Kidney glomerular epithelial cell (primary cell): ENCODE measurements around the gene SOWAHB.
"Not testable (repeated sequence)": the region's sequence is repeated elsewhere in the genome, so short reads cannot be mapped to it uniquely, and the experiment has no call there.

Experiments
- DNase-seq: peaks from one replicate; lab custom pipeline; 2025; lab: John Stamatoyannopoulos, UW

Gene SOWAHB

DNA sequence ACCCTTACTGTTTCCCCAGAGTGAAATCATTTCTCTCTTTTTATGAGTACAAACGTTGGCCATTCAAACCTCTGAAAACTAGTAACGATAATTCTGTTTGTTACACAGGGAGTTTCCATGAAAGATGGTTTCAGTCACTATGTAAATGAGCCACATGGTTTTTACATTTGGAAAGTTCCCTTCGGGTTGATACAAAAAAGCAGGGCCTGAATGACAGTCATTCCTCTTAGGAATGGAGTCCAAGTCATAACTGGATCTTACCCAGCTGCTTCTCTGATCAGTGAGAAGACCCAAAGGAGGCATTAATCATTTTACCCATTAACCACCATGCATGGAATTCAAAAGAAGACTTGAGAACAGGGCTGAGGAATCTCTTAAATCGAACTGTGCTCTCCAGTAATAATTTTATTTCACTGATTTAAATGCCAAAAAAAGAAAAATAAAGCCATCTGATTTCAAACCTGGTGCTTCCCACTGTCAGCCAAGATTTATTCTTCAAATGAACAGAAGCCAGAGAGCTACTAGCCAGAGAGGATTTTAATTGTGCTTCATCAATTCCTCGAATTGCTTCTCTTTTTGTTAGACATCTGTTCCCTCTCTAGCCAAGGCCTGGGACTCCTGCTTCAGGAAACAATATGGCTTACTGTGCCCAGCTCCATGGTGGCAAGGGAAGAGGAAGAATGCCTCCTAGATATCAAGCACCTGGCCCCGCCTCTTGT lies 3.2 kb downstream of the SOWAHB start:
- DNase-seq, result no peak

DNA sequence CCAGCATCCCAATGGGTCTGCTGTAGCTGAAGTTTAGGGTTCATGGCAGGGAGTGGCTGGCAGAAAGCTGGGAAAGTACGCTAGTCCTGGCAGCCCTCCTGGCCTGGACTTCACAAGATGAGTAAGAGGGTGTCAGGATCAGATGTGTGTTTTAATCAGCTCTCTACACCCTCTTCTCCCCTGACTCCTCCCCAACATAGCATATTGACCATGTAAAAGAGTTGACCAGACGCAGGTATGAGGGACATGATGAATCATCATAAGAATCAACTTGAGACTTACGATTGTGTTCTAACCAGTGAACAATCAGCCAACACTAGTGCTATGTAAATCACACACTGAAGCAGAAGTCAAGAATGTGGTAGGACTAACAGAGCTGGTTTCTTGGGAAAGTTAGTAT lies 5.3 kb downstream of the SOWAHB start:
- no peak for DNase-seq

DNA sequence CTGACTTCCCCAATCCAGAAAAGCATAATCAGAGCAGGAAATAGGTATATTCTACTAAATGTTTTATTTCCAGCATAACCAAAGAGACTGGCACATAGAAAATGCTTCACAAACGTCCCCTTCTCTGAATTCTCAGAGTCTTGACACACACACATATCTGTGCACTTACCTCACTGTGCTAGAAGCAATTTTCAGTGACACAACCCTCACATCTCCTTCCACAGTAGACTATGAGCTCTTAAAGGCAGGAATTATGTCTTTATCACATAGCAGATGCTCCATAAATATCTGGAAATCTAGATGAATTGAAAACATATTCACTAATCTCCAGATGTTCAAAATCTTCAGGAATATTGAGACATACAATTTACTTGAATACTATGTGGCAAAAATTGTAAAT lies 5.9 kb downstream of the SOWAHB start:
- DNase-seq, result no peak

DNA sequence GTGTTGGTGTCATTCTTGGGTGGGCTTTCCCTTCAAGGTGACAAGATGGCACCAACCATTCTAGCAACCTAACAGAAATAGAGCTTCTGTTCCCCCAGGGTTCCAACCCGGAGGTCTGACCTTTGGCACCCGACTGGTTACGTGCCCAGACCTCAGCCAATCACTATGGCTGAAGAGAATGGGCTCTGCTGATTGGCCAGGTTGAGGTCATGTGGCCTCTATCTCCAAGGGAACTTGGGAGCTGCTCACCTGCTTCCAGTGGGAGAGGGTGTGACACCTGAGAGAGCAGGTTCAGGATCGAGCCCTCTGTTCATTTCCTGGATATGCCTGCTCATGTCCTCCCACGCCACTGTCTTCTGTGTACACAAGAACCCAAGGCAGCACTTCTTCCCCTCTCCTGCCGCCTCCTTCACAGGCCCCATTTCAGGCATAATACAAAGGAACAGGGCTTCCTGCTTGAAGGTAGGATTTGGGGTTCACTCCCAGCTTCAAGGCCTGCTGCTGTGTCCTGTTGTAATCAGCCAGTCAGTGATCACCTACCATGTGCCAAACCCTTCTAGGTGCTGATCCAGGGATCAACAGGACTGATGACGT lies 11.0 kb downstream of the SOWAHB start:
- no peak for DNase-seq

DNA sequence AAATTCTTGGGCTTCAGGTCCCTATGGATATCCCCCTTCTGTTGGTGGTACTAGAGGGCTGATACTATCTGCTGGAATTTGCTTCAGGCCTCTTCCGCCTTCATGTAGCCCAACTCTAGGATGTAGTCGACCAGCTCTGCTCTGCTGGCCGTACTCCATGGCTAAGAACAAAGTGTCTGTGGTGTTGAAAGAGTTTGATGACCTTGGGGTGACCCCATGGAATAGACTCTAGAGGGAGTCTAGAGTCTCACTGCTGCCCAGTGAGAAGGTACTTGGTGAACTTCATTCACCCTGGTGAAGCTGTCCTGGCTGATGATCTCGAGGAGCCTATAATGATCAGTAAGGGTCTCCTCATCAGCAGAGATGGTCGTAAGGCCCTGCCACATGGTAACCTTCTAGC lies 11.7 kb downstream of the SOWAHB start:
- DNase-seq, result no peak

DNA sequence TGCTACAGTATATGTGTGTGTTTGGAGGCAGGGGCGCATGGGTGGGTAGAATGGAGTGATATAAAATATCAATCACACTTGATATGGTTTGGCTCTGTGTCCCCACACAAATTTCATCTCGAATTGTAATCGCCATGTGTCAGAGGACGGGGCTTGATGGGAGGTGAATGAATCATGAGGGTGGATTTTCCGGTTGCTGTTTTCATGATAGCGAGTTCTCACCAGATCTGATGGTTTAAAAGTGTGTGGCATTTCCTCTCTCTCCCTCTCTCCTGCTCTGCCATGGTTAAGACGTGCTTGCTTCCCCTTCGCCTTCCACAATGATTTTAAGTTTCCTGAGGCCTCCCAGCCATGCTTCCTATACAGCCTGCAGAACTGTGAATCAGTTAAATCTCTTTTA lies 14.8 kb downstream of the SOWAHB start:
- no peak for DNase-seq

DNA sequence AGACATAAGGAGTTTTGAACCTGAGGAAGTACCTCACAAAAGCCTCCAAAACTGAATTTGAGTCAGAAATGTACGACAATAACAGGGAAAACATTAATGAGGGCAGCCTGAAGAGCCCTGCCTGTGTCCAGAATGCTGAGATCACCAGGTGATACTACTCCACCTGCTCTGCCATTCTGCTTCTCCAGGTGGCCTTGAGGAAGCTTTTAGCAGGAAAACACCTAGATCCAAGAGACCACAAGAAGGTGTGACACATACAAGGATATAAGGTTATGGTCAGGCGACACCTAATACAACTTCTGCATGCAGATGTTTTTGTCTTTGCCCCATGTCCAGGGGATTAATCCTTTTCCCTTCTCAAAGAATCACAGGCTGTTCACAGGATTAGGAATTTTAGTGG lies 15.3 kb downstream of the SOWAHB start:
- no peak for DNase-seq

DNA sequence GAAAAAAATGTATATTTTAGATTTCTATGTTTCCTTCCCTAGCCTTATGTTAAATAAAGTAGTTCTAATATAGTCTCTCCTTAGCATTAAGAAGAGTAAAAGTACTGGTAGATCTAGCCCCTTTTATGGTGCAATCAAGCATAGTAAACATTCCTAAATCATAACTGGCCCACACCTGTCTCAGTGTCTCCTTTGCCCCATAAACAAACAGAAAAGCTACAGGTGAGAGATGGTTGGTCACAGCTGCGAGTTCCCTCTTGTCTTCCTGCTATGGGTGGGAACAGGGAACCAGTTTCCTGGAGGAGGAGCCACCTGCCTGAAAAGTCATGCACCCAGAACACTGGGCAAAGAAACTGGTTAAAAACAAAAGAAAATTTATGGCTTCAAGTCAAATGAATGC lies 16.6 kb downstream of the SOWAHB start:
- DNase-seq, result no peak

DNA sequence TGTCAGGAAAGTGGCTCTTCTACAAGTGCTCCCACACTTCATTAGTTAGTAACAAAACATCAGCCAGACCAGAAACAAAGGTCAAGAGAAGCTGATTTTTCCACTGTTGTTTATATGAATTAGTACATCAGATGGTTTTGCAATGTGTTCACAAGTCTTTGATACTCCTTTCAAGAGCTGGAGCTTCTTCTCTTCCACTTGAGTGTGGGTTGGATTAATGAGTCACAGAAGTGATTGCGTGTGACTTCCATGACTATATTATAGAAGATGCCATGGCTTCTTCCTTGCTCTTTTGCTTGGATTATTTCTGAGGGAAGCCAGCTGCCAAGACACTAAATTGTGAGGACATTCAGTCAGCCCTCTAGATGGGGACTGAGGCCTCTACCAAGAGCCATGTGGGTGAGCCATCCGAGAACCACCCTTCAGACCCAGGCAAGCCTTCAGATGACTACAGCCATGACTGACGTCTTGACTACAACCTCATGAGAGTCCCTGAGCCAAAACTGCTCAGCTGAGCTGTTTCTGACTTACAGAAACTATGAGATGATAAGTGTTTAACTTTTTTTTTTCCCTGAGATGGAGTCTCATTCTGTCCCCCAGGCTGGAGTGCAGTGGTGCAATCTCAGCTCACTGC lies 18.1 kb downstream of the SOWAHB start:
- DNase-seq, result no peak

DNA sequence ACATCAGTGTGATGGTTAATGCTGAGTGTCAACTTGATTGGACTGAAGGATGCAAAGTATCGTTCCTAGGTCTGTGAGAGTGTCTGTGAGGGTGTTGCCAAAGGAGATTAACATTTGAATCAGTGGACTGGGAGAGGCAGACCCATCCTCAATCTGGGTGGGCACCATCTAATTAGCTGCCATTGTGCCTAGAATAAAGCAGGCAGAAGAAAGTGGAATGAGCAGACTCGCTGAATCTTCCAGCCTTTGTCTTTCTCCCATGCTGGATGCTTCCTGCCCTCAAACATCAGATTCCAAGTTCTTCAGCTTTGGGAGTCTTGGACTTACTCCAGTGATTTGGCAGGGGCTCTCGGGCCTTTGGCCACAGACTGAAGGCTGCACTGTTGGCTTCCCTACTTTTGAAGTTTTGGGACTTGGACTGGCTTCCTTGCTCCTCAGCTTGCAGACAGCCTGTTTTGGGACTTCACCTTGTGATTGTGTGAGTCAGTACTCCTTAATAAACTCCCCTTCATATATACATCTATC lies 19.2 kb downstream of the SOWAHB start:
- DNase-seq, result not testable (repeated sequence)

DNA sequence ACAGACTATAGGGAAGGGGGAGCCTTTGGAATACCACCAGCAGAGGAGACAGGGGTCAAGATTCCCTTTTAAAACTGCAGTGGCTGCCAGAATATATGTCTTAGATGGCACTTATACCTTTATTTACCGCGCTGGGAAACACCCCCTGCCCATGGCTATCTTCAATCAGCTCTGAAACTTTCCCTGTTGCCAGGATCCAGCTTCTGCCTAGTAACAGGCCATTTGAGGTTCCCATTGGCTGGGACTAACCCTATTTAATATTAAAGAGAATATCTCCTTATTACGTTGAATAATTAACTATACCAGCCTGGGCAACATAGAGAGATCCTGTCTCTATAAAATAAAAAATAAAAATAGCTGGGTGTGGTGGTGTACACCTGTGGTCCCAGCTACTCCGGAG lies 23.8 kb downstream of the SOWAHB start:
- no peak for DNase-seq

DNA sequence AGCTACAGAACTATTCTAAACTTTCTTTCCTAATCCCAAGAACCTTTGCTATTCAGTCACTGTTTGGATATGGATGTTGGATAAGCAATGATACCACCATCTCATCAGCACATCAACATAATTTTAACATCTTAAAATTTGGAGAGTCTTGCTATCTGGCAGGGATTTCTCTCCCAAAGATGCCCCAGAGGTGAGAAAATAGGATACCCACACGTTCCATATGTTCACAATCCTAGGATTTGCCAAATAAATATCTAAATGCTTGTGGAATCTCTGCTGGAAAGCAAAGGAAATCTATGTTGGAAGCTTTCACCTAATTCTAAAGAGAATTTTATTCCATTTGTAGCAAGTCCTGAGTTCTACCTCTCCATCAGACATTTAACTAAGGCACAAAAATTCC lies 24.4 kb downstream of the SOWAHB start:
- no peak for DNase-seq

DNA sequence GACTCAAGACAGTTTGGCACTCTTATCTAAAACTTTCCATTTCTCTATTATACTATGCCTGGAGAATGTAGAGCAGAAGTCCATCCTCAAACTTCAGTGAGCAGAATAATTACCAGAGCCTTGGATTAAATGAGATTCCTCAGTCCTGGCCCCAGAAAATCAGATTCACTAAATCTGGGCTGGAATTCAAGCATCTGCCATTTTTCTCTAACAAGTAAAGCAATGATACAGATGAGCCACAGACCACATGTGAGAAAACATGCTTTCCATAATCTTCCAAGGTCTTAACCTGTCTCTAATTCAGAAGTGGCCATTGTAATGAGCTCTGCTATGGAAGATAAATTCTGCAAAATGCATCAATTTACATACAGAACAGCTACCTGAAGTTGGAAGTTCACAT lies 25.4 kb downstream of the SOWAHB start:
- DNase-seq, result no peak

DNA sequence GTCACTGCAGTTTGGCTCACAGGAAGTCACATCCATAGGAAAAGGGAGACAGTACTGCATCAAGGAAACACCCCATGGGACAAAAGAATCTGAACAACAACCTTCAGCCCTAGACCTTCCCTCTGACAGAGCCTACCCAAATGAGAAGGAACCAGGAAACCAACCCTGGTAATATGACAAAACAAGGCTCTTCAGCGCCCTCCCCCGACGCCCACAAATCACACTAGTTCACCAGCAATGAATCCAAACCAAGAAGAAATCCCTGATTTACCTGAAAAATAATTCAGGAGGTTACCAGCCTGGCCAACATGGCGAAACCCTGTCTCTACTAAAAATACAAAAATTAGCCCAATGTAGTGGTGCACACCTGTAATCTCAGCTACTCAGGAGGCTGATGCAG lies 29.2 kb downstream of the SOWAHB start:
- DNase-seq, result not testable (repeated sequence)

DNA sequence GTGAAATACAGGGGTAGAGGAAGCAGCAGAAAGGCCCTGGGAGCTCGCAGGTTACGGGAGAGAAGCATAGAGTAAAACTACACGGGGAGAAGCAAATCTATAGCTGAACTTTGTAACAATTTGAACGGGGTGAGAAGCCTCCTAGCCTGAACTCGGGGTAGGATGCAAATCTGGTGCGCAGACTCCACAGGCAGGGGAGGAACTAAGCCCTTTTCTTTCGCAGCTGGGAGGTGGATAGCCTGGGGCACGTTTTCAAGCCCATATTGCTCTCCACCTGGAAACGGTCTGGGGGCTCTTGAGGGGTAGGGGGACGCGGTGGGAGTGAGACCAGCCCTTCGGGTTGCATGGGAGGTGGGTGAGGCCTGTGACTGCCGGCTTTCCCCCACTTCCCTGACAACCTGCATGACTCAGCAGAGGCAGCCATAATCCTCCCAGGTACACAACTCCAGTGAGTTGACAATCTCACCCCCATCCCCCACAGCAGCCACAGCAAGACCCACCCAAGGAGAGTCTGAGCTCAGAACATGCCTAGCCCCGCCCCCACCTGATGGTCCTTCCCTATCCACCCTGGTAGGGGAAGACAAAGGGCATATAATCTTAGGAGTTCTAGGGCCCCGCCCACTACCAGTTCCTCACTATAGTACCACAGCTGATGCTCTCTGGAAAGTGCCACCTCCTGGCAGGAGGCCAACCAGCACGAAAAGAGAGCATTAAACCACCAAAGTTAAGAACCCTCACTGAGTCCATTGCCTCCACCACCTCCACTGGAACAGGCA lies 29.9 kb downstream of the SOWAHB start:
- DNase-seq, result no peak

DNA sequence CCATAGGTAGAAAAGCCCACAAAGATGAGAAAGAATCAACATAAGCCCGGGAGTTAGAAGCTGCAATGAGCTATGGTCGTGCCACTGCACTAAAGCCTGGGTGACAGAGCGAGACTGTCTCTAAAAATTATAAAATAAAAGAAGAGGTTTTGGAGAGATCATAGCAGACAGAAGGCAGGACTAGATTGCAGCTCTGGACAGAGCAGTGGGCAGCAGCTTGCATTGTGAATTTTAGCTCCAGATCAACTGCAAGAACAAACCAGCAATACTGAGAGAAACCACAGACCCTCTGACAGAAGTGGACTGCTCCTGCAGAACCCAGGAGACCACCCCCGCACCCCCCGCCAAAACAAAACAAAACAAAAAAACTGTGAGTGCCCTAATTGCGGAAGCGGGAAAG lies 30.6 kb downstream of the SOWAHB start:
- no peak for DNase-seq

DNA sequence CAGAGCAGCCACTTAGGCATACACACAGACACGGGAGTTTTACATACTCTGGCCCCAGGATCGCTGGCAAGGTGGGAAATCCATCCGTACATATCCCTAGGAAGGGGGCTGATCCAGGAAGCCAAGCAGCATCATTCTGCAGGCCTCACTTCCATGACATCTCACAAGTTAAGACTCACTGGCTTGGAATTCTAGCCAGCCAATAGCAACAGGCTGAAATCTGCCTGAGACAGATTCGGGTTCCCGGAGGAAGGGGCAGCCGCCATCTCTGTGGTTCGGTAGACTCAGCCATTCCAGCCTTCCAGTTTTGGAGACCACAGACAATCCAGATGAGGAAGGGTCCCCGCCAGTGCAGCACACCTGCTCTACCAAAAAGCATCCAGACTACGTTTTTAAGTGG lies 31.3 kb downstream of the SOWAHB start:
- DNase-seq, result no peak

DNA sequence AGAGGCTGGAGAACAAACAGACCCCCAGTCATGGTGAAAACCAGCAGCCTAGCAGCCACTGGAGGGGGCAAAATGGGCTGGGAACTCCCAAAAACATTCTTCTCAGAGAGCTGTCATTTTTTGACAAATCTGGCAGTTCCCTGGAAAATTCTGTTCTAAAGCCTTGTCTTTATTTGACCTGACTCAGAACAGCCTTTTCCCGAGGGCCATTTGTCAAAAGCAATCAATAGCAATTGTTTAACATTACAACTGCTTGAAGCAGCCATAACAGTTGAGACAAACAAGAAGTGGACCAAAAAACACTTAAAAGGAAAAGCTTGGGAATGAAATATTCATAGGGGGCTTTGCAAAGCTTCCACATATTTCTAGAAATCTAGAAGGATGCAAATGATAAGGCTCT lies 39.6 kb downstream of the SOWAHB start:
- no peak for DNase-seq

DNA sequence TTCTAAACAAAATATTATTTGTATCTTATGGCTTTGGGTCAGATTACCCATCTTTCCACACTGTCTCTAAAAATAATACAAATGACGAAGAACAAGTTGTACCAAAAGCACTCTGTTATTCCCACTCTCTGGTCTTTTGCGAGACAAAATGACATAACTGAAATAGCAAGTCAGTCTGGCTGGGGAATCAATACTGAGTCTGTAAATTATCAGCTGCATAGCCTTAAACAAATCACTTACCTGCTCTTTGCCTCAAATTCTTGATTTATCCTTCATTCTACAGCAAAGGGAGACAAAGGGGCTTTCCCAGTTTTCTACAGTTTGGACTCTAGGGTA lies 40.9 kb downstream of the SOWAHB start:
- no peak for DNase-seq

DNA sequence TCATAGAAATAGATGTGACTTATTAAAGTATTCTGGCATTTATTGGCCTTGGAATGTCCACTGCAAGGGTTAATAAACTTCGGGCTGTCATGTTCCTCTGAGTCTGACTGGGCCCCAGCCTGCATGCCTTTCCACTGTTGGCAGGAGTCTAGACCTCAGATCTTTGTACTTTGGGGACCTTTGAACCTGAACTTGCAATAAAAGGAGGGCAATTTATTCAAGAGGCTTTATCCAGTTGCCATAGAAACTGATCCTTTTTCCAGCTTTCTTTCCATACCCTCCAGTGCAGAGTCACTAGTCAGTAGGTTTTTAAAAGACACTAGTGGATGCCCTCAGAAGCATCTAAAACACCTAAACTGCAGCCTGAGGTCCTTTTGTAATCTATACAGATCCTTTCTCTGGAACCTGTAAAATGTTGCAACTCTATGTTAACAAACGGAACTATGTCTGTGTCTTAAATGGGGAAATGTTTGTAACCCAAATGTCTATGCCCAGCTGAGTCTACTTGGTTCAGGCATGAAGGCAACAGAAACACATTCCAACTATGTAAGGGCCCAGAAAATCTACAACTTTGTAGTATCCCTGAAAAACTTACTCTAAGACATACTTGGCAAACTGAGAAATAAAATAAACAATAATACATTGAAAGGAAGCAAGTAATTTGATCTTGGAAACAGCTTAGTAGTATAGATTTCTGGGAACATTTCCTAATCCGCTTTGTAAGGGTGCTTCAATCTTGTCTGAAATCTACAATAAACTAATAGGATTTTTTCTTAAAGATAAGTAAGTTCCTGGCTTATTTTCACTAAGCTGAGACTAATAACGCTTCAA lies 41.5 kb downstream of the SOWAHB start:
- peak; percentile 37 for DNase-seq

DNA sequence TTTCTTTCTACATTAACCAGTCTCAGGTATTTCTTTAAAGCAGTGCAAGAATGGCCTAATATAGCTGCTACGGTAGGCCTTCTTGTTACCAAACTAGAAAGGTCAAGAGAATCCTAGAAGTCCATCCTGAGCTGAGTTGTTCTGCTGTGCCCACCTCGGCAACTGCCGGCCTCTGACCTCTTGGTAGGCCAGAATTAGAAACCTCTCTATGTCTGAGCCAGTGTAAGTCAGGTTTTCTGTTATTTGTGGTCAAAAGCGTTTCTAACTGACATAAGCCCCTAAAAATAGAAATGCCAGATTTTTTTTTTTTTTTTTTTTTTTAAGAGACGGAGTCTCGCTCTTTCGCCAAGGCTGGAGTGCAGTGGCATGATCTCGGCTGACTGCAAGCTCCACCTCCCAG lies 43.1 kb downstream of the SOWAHB start:
- no peak for DNase-seq

DNA sequence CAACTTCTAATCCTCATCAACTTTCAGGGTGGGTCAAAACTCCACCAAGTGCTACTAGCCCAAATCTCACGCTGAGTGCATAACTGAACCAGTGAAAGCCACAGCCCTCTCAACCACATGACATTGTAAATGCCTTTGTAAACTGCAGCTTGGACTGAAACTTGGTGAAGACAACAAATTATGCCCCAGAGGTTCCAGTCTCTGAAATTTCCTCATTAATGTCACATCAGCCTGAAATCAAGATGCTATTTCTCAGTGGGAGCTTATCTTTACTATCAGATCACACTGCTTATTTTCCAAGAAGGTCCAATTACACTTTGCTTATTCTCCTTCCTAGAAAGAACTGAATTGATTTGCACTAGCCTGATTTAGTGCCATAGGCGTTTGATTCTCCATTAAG lies 46.6 kb downstream of the SOWAHB start:
- no peak for DNase-seq
